GM21423 (cell line): Measurements from ENCODE around the gene HMCN2.

Experiments
- ATAC-seq: cut with Tn5 transposase; IDR thresholded peaks from one replicate; pipeline ENCODE4 v1.9.1; 2021; ENCODE audit warnings: mild to moderate bottlenecking, moderate library complexity; ENCODE audit not compliant: unreplicated experiment

The HMCN2 gene

GRCh38 chr9:130265431-130266235 is at the start of gene HMCN2:
Gene HMCN2 (plus strand): TSS chr9:130265760. CDS start chr9:130265879, 119 bp downstream.
- ATAC-seq: no peak

- no peak for ATAC-seq
Measured at GRCh38 chr9:130217838-130218237, 47.7 kb upstream of the HMCN2 start.

- ATAC-seq: no peak
Measured at GRCh38 chr9:130219661-130220096, 45.9 kb upstream of the HMCN2 start.

- no peak for ATAC-seq
Measured at GRCh38 chr9:130220352-130220751, 45.2 kb upstream of the HMCN2 start.

GRCh38 chr9:130222833-130223232 is 42.7 kb upstream of the HMCN2 start:
- ATAC-seq: no peak

- ATAC-seq: no peak
Measured at GRCh38 chr9:130225071-130225470, 40.5 kb upstream of the HMCN2 start.

GRCh38 chr9:130225586-130225985 is 40.0 kb upstream of the HMCN2 start:
- no peak for ATAC-seq

GRCh38 chr9:130226112-130226511 is 39.4 kb upstream of the HMCN2 start:
- no peak for ATAC-seq

GRCh38 chr9:130227833-130228232 is 37.7 kb upstream of the HMCN2 start:
- ATAC-seq: no peak

GRCh38 chr9:130229759-130230158 is 35.8 kb upstream of the HMCN2 start:
- ATAC-seq: no peak

- no peak for ATAC-seq
Measured at GRCh38 chr9:130230631-130231030, 34.9 kb upstream of the HMCN2 start.

- ATAC-seq: no peak
Measured at GRCh38 chr9:130232899-130233586, 32.5 kb upstream of the HMCN2 start.

- no peak for ATAC-seq
Measured at GRCh38 chr9:130233587-130233945, 32.0 kb upstream of the HMCN2 start.

GRCh38 chr9:130234340-130235260 is 31.0 kb upstream of the HMCN2 start:
- ATAC-seq: no peak

- ATAC-seq: no peak
Measured at GRCh38 chr9:130235558-130236435, 29.8 kb upstream of the HMCN2 start.

- ATAC-seq: no peak
Measured at GRCh38 chr9:130236436-130236985, 29.0 kb upstream of the HMCN2 start.

GRCh38 chr9:130237076-130237475 is 28.5 kb upstream of the HMCN2 start:
- no peak for ATAC-seq

- no peak for ATAC-seq
Measured at GRCh38 chr9:130237763-130238524, 27.6 kb upstream of the HMCN2 start.

- no peak for ATAC-seq
Measured at GRCh38 chr9:130239363-130239695, 26.2 kb upstream of the HMCN2 start.
